Dendritic cell treated with granulocyte-macrophage colony-stimulating factor and Interleukin-4, amounts not matched to agents 40 ng/mL and 50 ng/mL, for 4 days (primary cell): ENCODE results near the gene TLCD3B.
A peak's percentile ranks its signal among the peaks of the same experiment; 100 is the strongest.

Source experiments
- H3K27ac Mint-ChIP-seq: one replicate; pipeline ENCODE4 v1.8.0; 2022; ENCODE audit warnings: mild to moderate bottlenecking, mixed read lengths
- H3K27me3 Mint-ChIP-seq: one replicate; pipeline ENCODE4 v1.8.0; 2022; ENCODE audit warnings: mild to moderate bottlenecking, mixed read lengths
- H3K36me3 Mint-ChIP-seq: one replicate; pipeline ENCODE4 v1.8.0; 2022; ENCODE audit warnings: low read depth, mixed read lengths
- H3K4me1 Mint-ChIP-seq: one replicate; pipeline ENCODE4 v1.8.0; 2022; ENCODE audit warnings: low read depth, mixed read lengths
- H3K4me3 Mint-ChIP-seq: one replicate; pipeline ENCODE4 v1.8.0; 2022; ENCODE audit warnings: mild to moderate bottlenecking, moderate library complexity, mixed read lengths
- H3K9me3 Mint-ChIP-seq: one replicate; pipeline ENCODE4 v1.8.0; 2022; ENCODE audit warnings: mixed read lengths
- intact Hi-C: fragments of 100-400 bp; cut with micrococcal nuclease; formaldehyde crosslinking; loops from one replicate; pipeline ENCODE4 v1.15.0; 2022

TLCD3B gene

GRCh38 chr16:30009990-30010843 is 20.9 kb downstream of the TLCD3B start:
- Mint-ChIP-seq H3K9me3 (no peaks in the 10 kb centered on the region), H3K4me1 (peaks cover 15% of the 10 kb centered on the region), H3K27ac (no peak overlapping the region), H3K27me3 (peaks cover 62% of the 10 kb centered on the region), H3K36me3 (peaks cover 6% of the 10 kb centered on the region), H3K4me3 (peak overlapping the region; percentile 52)
- intact Hi-C loops, result loop anchor here (10.0 kb wide), 1 partner anchor 95 kb away; no protein-coding TSS in a partner anchor

DNA sequence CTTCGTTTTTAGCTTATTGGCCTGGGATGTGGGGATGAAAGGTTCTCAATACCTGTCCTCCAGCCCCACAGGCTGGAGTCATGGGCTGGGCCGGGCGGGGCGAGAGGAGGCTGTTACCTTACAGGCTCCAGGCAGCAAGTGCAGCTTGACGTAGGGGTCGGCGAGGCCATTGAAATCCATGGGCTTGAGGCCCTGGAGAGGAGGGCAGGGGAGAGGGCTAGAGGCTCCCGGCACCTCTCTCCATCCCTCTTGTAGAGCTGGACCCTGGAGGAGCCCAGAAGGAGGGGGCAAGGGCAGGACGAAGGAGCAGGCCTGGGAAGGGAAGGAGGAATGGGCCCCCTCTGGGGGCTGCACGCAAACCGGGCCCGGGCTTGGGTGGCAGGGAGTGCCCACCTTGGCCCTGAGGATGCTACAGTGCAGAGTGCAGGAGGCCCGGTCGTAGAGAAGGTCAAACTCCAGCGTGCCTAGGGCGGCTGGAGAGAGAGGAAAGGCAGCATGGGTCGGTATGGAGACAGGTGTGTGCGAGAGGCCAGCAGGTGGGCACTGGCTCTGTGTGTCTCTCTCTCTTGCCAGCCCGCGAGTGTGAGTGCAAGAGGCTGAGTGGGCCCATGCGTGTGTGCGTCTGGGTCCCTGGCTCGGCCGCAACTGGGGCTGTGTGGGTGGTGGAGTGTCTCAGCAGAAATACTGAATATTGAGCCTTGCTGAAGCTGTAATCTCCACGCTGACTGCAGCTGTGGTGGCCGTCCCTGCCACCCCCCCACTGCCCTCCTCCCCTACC is 21.8 kb downstream of the TLCD3B start:
- Mint-ChIP-seq H3K9me3 (no peaks in the 10 kb centered on the region), H3K4me1 (peaks cover 15% of the 10 kb centered on the region), H3K27ac (no peak overlapping the region), H3K4me3 (no peak overlapping the region), H3K36me3 (peaks cover 10% of the 10 kb centered on the region), H3K27me3 (peaks cover 58% of the 10 kb centered on the region)
- intact Hi-C loops, result loop anchor here (10.0 kb wide), 1 partner anchor 94 kb away; no protein-coding TSS in a partner anchor

GRCh38 chr16:30007378-30007895 is 23.6 kb downstream of the TLCD3B start:
- intact Hi-C loops, result loop anchor here (10.0 kb wide), 1 partner anchor 93 kb away; no protein-coding TSS in a partner anchor

GRCh38 chr16:30006659-30007377 is 24.3 kb downstream of the TLCD3B start:
- Mint-ChIP-seq H3K9me3 (no peaks in the 10 kb centered on the region), H3K36me3 (peaks cover 34% of the 10 kb centered on the region), H3K27ac (no peak overlapping the region), H3K4me1 (peaks cover 16% of the 10 kb centered on the region), H3K4me3 (no peak overlapping the region), H3K27me3 (peaks cover 40% of the 10 kb centered on the region)
- intact Hi-C loops, result loop anchor here (10.0 kb wide), 1 partner anchor 92 kb away; no protein-coding TSS in a partner anchor

More at GRCh38 chr16:30007378-30007895, 23.6 kb downstream of the TLCD3B start:
- no peaks in the 10 kb centered on the region for H3K9me3 Mint-ChIP-seq
- peaks cover 15% of the 10 kb centered on the region for H3K4me1 Mint-ChIP-seq
- peaks cover 46% of the 10 kb centered on the region for H3K27me3 Mint-ChIP-seq
- no peak overlapping the region for H3K4me3 Mint-ChIP-seq
- H3K27ac Mint-ChIP-seq, result no peak overlapping the region
- H3K36me3 Mint-ChIP-seq, result peaks cover 28% of the 10 kb centered on the region

GRCh38 chr16:30006095-30006473 is 25.0 kb downstream of the TLCD3B start:
- Mint-ChIP-seq H3K36me3 (peaks cover 42% of the 10 kb centered on the region), H3K4me1 (peaks cover 11% of the 10 kb centered on the region), H3K9me3 (no peaks in the 10 kb centered on the region), H3K27me3 (peaks cover 34% of the 10 kb centered on the region), H3K4me3 (no peak overlapping the region), H3K27ac (no peak overlapping the region)
- intact Hi-C loops, result loop anchor here (10.0 kb wide), 1 partner anchor 91 kb away; no protein-coding TSS in a partner anchor

- Mint-ChIP-seq H3K27me3 (peaks cover 30% of the 10 kb centered on the region), H3K4me1 (peaks cover 9% of the 10 kb centered on the region), H3K4me3 (no peak overlapping the region), H3K9me3 (no peaks in the 10 kb centered on the region), H3K36me3 (peaks cover 47% of the 10 kb centered on the region), H3K27ac (no peak overlapping the region)
- intact Hi-C loops, result loop anchor here (10.0 kb wide), 1 partner anchor 91 kb away; no protein-coding TSS in a partner anchor
Measured at GRCh38 chr16:30005341-30006094, 25.6 kb downstream of the TLCD3B start.

GRCh38 chr16:30004811-30005242 is 26.2 kb downstream of the TLCD3B start:
- Mint-ChIP-seq H3K27me3 (peaks cover 23% of the 10 kb centered on the region), H3K9me3 (no peaks in the 10 kb centered on the region), H3K27ac (no peak overlapping the region), H3K4me3 (no peak overlapping the region), H3K36me3 (peaks cover 54% of the 10 kb centered on the region), H3K4me1 (peaks cover 5% of the 10 kb centered on the region)
- intact Hi-C loops, result loop anchor here (10.0 kb wide), 1 partner anchor 90 kb away; no protein-coding TSS in a partner anchor

GRCh38 chr16:30004424-30004776 is 26.7 kb downstream of the TLCD3B start:
- H3K4me3 Mint-ChIP-seq, result no peak overlapping the region
- peaks cover 5% of the 10 kb centered on the region for H3K4me1 Mint-ChIP-seq
- H3K27ac Mint-ChIP-seq, result no peak overlapping the region
- intact Hi-C loops, result loop anchor here (10.0 kb wide), 1 partner anchor 90 kb away; no protein-coding TSS in a partner anchor
- peaks cover 18% of the 10 kb centered on the region for H3K27me3 Mint-ChIP-seq
- H3K36me3 Mint-ChIP-seq, result peaks cover 59% of the 10 kb centered on the region
- H3K9me3 Mint-ChIP-seq, result no peaks in the 10 kb centered on the region

DNA sequence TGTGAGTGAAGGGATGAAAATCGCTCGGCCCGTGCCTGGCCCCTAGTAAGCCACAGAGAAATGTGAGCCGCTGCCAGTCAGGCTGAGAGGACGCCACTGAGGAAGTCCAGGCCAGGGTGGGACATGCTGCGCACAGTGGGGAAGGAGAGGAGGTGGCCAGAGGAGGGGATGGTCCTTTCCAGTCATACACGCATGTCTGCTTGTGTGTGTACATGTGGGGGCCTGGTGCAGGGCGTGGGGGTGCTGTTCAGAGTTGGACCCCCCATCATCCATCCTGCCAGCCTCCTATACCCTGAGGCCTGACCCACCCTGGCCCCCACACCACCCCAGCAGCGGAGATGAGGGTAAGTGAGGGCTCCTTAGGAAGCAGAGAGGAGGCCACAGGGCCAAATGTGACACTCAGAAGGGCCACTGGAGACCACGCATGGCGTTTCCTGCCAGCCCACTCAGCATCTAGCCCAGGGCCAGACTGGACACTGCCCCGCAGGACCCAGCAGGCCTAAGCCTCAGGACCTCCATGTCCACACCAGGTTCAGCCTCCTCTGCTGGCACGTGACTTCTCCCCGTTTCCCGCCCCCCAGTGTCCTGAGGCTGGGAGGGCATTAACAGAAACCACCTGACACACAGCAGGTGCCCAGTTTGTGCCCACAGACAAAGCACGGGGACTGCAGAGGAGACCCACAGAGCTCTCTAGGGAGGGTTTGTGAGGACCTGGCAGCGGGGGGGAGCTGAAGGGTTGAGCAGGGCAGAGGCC is 27.2 kb downstream of the TLCD3B start:
- H3K4me1 Mint-ChIP-seq, result peaks cover 5% of the 10 kb centered on the region
- no peak overlapping the region for H3K4me3 Mint-ChIP-seq
- peaks cover 64% of the 10 kb centered on the region for H3K36me3 Mint-ChIP-seq
- no peak overlapping the region for H3K27ac Mint-ChIP-seq
- intact Hi-C loops, result loop anchor here (10.0 kb wide), 1 partner anchor 89 kb away; no protein-coding TSS in a partner anchor
- H3K27me3 Mint-ChIP-seq, result peaks cover 13% of the 10 kb centered on the region
- H3K9me3 Mint-ChIP-seq, result no peaks in the 10 kb centered on the region

DNA sequence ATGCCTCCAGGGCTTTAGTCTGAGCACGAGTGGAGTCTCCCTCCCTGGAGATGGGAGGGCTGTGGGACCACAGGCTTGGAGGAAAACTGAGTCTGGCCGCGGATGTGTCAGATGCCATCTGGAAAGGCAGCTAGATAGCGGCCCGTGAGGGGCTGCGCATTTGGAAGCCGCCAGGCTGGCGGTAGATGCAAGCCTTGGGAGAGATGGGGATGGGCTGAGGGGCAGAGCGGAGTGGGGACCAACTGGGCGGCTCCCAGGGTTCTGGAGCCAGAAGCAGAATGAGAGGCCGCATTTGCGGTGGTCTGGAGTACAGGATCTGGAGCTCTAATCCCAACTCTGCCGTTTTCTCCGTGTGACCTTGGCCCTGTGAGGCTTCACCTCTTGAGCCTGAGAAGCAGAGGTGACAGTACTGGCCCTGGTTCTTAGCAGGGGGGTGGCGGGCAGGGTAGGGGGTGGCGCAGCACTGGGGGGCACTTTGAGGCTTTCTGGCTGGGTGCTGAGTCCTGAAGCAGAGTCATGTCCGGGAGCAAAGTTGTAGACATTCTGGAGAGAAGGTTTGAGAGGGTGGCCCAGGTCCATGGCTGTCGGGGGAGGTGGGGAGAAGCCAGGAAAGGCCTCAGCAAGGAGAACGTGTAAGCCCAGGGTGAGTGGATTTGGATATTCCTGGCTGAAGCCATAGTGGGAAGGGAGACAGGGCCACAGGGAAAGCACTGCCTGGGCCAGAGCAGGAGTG is 28.3 kb downstream of the TLCD3B start:
- Mint-ChIP-seq H3K36me3 (peaks cover 75% of the 10 kb centered on the region), H3K4me3 (no peak overlapping the region), H3K27ac (no peak overlapping the region), H3K9me3 (no peaks in the 10 kb centered on the region), H3K4me1 (peaks cover 5% of the 10 kb centered on the region), H3K27me3 (peaks cover 3% of the 10 kb centered on the region)
- intact Hi-C loops, result loop anchor here (10.0 kb wide), 1 partner anchor 88 kb away; no protein-coding TSS in a partner anchor

DNA sequence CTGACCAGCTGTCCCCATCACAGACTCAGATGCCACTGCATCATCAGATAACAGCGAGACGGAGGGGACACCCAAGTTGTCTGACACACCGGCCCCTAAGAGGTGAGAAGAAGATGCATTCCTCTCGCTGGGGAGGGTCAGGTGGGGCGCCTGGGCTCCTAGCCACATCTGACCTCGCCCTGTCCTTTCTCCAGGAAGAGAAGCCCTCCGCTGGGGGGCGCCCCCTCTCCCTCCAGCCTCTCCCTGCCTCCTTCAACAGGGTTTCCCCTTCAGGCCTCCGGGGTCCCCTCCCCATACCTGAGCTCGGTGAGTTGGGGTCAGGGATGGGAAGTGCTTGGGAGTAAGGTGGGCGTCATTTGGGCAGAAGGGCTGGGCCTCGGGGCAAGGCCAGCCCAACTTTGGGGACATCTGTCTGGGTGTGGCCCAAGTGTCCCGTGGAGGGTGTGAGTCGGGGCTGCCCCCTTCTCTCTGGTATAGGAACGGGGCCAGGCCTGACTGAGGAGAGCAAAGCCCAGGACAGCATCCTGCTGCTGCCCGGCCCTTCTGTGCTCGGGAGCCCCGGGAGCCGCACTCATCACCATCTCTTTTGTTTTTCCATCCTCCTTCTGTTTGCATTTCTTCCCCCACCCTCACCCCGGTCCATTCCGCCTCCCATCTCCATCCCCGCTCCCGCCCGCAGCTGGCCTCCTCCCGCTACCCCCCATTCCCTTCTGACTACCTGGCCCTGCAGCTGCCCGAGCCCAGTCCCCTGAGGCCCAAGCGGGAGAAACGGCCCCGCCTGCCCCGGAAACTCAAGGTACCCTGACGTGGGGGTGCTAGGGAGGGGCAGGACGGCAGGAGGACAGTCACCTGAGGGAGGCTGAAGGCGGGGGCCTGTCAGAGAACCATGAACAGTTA is 30.1 kb downstream of the TLCD3B start:
- no peaks in the 10 kb centered on the region for H3K27me3 Mint-ChIP-seq
- intact Hi-C loops, result loop anchor here (10.0 kb wide), 1 partner anchor 86 kb away; no protein-coding TSS in a partner anchor
- H3K36me3 Mint-ChIP-seq, result peaks cover 76% of the 10 kb centered on the region
- H3K4me3 Mint-ChIP-seq, result no peak overlapping the region
- no peaks in the 10 kb centered on the region for H3K9me3 Mint-ChIP-seq
- H3K27ac Mint-ChIP-seq, result no peak overlapping the region
- H3K4me1 Mint-ChIP-seq, result peaks cover 16% of the 10 kb centered on the region
